ENCODE data around the gene NEDD9. TPM values are rescaled to one million over a fixed set of nuclear protein-coding genes. Genes with fewer than 3 reads are reported as not detected.

NEDD9 gene
- total RNA-seq, 1 experiment from 2014 or later, result 6.5 TPM

- no peaks in the 10 kb centered on the region for H3K36me3 ChIP-seq (replicated peaks; ENCODE audit: control insufficient read depth, insufficient read depth, low read length)
- H3K27me3 ChIP-seq (ENCODE audit: control insufficient read depth, insufficient read depth, low read length), result no peaks in the 10 kb centered on the region
- no peak for DNase-seq
- H3K4me3 ChIP-seq (ENCODE audit: insufficient read depth, low read depth, low read length), result no peak overlapping the region
These were observed 70.2 kb downstream of the NEDD9 start for GRCh38 chr6:11162262-11162661.

- Histone ChIP-seq H3K4me3 (ENCODE audit: insufficient read depth, low read depth, low read length) (no peak overlapping the region), H3K36me3 (replicated peaks; ENCODE audit: control insufficient read depth, insufficient read depth, low read length) (no peaks in the 10 kb centered on the region), H3K27me3 (ENCODE audit: control insufficient read depth, insufficient read depth, low read length) (no peaks in the 10 kb centered on the region)
- no peak for DNase-seq
These were observed 71.2 kb downstream of the NEDD9 start for GRCh38 chr6:11161031-11161956.

- no peak for DNase-seq
- Histone ChIP-seq H3K36me3 (replicated peaks; ENCODE audit: control insufficient read depth, insufficient read depth, low read length) (no peaks in the 10 kb centered on the region), H3K27me3 (ENCODE audit: control insufficient read depth, insufficient read depth, low read length) (no peaks in the 10 kb centered on the region), H3K4me3 (ENCODE audit: insufficient read depth, low read depth, low read length) (no peak overlapping the region)
These were observed 72.3 kb downstream of the NEDD9 start for GRCh38 chr6:11160199-11160598.

GRCh38 chr6:11155589-11155988, 76.9 kb downstream of the NEDD9 start:
- Histone ChIP-seq H3K27me3 (ENCODE audit: control insufficient read depth, insufficient read depth, low read length) (no peaks in the 10 kb centered on the region), H3K36me3 (replicated peaks; ENCODE audit: control insufficient read depth, insufficient read depth, low read length) (no peaks in the 10 kb centered on the region), H3K4me3 (ENCODE audit: insufficient read depth, low read depth, low read length) (no peak overlapping the region)
- no peak for DNase-seq

- Histone ChIP-seq H3K36me3 (replicated peaks; ENCODE audit: control insufficient read depth, insufficient read depth, low read length) (no peaks in the 10 kb centered on the region), H3K4me3 (ENCODE audit: insufficient read depth, low read depth, low read length) (no peak overlapping the region), H3K27me3 (ENCODE audit: control insufficient read depth, insufficient read depth, low read length) (no peaks in the 10 kb centered on the region)
- DNase-seq, result no peak
These were observed 79.0 kb downstream of the NEDD9 start for GRCh38 chr6:11153447-11153846.

- Histone ChIP-seq H3K4me3 (ENCODE audit: insufficient read depth, low read depth, low read length) (no peak overlapping the region), H3K27me3 (ENCODE audit: control insufficient read depth, insufficient read depth, low read length) (no peaks in the 10 kb centered on the region), H3K36me3 (replicated peaks; ENCODE audit: control insufficient read depth, insufficient read depth, low read length) (no peaks in the 10 kb centered on the region)
- DNase-seq, result no peak
These were observed 79.9 kb downstream of the NEDD9 start for GRCh38 chr6:11152581-11152980.

DNA sequence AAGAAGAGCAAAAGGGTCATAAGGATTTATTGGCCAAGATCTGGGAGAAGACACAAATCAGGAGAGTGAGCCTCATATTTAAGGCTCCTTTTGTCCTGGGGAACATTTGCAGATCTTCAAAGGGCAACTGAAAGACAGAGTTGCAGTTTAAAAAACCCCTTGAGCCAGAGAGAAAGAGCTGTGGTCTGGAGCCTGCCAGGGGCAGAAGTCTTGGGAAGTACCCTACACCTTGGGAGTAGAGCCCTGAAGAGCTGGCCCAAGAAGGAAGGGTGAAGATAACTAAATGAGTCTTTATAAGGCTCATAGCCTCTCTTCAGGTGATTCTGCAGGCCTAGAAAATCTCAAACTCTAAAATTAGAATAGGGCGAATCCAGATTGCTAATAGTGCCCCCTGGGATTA, 81.0 kb downstream of the NEDD9 start:
- Histone ChIP-seq H3K27me3 (ENCODE audit: control insufficient read depth, insufficient read depth, low read length) (no peaks in the 10 kb centered on the region), H3K36me3 (replicated peaks; ENCODE audit: control insufficient read depth, insufficient read depth, low read length) (no peaks in the 10 kb centered on the region), H3K4me3 (ENCODE audit: insufficient read depth, low read depth, low read length) (no peak overlapping the region)
- no peak for DNase-seq

GRCh38 chr6:11149551-11149950, 82.9 kb downstream of the NEDD9 start:
- DNase-seq, result no peak
- Histone ChIP-seq H3K27me3 (ENCODE audit: control insufficient read depth, insufficient read depth, low read length) (no peaks in the 10 kb centered on the region), H3K36me3 (replicated peaks; ENCODE audit: control insufficient read depth, insufficient read depth, low read length) (no peaks in the 10 kb centered on the region), H3K4me3 (ENCODE audit: insufficient read depth, low read depth, low read length) (no peak overlapping the region)

GRCh38 chr6:11146117-11146826, 86.2 kb downstream of the NEDD9 start:
- Histone ChIP-seq H3K27me3 (ENCODE audit: control insufficient read depth, insufficient read depth, low read length) (no peaks in the 10 kb centered on the region), H3K36me3 (replicated peaks; ENCODE audit: control insufficient read depth, insufficient read depth, low read length) (no peaks in the 10 kb centered on the region), H3K4me3 (ENCODE audit: insufficient read depth, low read depth, low read length) (no peak overlapping the region)
- DNase-seq, result no peak

DNA sequence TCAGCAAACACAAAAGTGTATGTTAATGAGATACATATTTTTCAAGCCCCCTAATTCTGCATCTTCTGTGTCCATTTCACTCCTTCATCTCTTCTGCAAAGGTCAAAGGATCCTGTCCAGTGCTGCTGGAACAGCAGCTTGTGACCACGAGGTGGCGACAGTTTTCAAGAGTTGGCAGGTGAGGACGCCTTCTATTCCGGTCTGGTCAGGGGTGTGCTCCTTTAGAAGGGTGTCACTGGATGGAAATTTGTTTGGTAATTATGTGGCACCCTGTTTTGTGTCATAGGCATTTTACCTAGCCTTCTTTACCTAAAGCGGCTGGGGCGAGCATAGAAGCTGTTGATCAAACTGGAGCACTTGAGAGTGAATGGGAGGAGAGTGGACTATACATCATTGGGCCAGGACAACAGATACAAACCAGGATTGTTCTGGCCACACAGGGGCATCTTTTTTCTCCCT, 88.0 kb downstream of the NEDD9 start:
- no peaks in the 10 kb centered on the region for H3K36me3 ChIP-seq (replicated peaks; ENCODE audit: control insufficient read depth, insufficient read depth, low read length)
- no peaks in the 10 kb centered on the region for H3K27me3 ChIP-seq (ENCODE audit: control insufficient read depth, insufficient read depth, low read length)
- H3K4me3 ChIP-seq (ENCODE audit: insufficient read depth, low read depth, low read length), result no peak overlapping the region
- peak; percentile 63 for DNase-seq

DNA sequence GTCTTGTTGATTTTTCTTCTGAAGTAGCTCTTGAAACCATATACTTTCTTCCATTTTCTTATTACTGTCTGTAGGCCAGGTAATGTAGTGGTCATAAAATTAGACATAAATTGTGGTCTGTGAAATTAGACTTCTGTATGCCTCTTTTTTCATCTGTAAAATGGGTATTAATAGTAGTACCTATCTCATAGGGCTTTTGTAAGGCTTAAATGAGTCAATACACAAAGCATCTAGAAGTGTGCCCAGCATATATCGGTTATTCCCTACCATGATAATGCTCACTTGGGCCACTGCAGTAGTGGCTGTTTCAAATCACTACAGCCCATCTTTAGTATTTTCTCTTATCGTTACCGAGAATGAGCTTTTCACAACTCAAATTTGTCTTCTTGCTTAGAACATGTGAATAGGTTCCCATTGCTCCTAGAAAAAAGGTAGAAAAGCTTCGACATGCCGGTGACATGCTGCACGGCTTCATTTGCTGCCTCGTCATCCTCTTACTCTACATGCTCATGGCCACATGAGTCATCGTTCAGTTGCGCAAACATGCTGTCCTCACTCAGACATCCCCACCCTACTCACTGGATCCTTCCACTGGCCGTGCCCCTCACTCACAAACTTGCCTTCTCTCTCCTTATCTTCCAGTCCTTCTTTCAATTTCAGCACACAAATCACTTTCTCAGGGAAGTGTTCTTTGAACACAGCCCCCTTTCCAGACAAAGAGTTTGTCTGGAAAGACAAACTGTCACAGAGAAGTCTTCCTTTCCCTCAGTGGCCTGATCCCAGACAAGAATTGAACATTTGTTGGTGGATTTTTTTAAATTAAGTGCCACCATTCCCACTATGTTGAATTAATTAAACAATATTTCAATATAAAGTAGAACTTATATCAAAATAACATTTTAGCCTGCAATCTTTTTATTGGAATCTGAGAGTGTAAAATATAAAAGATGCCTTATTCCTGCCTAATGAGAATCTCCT, 88.8 kb downstream of the NEDD9 start:
- no peak for DNase-seq
- no peaks in the 10 kb centered on the region for H3K27me3 ChIP-seq (ENCODE audit: control insufficient read depth, insufficient read depth, low read length)
- no peak overlapping the region for H3K4me3 ChIP-seq (ENCODE audit: insufficient read depth, low read depth, low read length)
- no peaks in the 10 kb centered on the region for H3K36me3 ChIP-seq (replicated peaks; ENCODE audit: control insufficient read depth, insufficient read depth, low read length)

DNA sequence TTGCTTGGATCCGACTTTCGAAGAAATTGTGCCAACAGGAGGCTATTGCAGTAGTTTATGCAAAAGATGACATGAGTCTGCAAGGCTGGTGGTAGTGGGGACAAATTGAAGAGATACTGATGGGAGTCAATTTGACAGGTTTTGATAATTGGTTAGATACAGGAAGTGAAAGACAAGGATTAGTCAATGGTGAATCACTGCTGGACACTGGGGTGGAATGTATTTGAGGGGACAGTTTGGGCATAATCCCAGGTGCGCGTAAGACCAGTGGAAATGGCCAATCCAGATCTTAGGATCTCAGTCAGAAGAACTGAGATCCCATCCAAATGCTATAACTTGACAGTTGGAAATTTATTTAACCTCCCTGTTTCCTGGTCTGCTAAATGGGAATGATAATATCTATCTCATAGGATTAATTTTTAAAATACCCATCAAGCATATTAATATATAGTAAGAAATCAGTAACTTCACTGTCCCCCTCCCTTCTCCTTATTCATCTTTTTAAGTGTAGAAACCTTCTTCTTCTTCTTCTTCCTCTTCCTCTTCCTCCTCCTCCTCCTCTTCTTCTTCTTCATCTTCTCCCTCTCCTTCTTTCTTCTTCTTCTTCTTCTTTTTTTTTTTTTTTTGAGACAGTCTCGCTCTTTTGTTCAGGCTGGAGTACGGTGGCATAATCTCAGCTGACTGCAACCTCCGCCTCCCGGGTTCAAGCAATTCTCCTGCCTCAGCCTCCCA, 90.0 kb downstream of the NEDD9 start:
- Histone ChIP-seq H3K4me3 (ENCODE audit: insufficient read depth, low read depth, low read length) (no peak overlapping the region), H3K27me3 (ENCODE audit: control insufficient read depth, insufficient read depth, low read length) (no peaks in the 10 kb centered on the region), H3K36me3 (replicated peaks; ENCODE audit: control insufficient read depth, insufficient read depth, low read length) (no peaks in the 10 kb centered on the region)
- DNase-seq, result no peak

- Histone ChIP-seq H3K36me3 (replicated peaks; ENCODE audit: control insufficient read depth, insufficient read depth, low read length) (no peaks in the 10 kb centered on the region), H3K27me3 (ENCODE audit: control insufficient read depth, insufficient read depth, low read length) (no peaks in the 10 kb centered on the region), H3K4me3 (ENCODE audit: insufficient read depth, low read depth, low read length) (no peak overlapping the region)
- no peak for DNase-seq
These were observed 91.2 kb downstream of the NEDD9 start for GRCh38 chr6:11141295-11141694.

- H3K4me3 ChIP-seq (ENCODE audit: insufficient read depth, low read depth, low read length), result no peak overlapping the region
- H3K36me3 ChIP-seq (replicated peaks; ENCODE audit: control insufficient read depth, insufficient read depth, low read length), result peaks cover 3% of the 10 kb centered on the region
- H3K27me3 ChIP-seq (ENCODE audit: control insufficient read depth, insufficient read depth, low read length), result no peaks in the 10 kb centered on the region
- no peak for DNase-seq
These were observed 92.4 kb downstream of the NEDD9 start for GRCh38 chr6:11140056-11140455.

Measured in H7 (cell line).